GM12878 (cell line): Measurements from ENCODE around the gene ICOSLG.
"Not testable (repeated sequence)": the region's sequence is repeated elsewhere in the genome, so short reads cannot be mapped to it uniquely, and the experiment has no call there.

Experiments
- EP300 ChIP-seq, 2 experiments: fragments of 150-350 bp in 1 of 2; IDR thresholded peaks; 2 replicates each; pipeline ENCODE4 v1.6.1; 2011 to 2012; ENCODE audit warnings: low read depth in 2 of 2, low read length in 2 of 2, borderline replicate concordance in 1 of 2, improper control_type of control experiment in 1 of 2, inconsistent platforms in 1 of 2; ENCODE audit not compliant: control insufficient read depth in 1 of 2
- ETV6 ChIP-seq, 2 experiments: fragments of 450-650 bp in 1 of 2; IDR thresholded peaks in 1 of 2; conservative IDR thresholded peaks in 1 of 2; 2 replicates each; pipeline ENCODE4 v1.6.1; 2014; ENCODE audit warnings: antibody characterized with exemption in 1 of 2, borderline replicate concordance in 1 of 2, low read depth in 1 of 2, mild to moderate bottlenecking in 1 of 2, moderate library complexity in 1 of 2
- FOS ChIP-seq: IDR thresholded peaks from 3 replicates; pipeline ENCODE4 v1.6.1; 2011; ENCODE audit warnings: borderline replicate concordance; ENCODE audit not compliant: insufficient read length; ENCODE audit errors: extremely low read depth
- GABPA ChIP-seq: IDR thresholded peaks from 2 replicates; pipeline ENCODE4 v1.6.1; 2014; ENCODE audit warnings: antibody characterized with exemption, low read depth, mild to moderate bottlenecking, inconsistent platforms
- MTA3 ChIP-seq: IDR thresholded peaks from 2 replicates; pipeline ENCODE4 v1.6.1; 2012; ENCODE audit warnings: low read length, inconsistent platforms, borderline replicate concordance
- NFYB ChIP-seq: IDR thresholded peaks from 2 replicates; pipeline ENCODE4 v1.6.1; 2011; ENCODE audit warnings: low read depth, mild to moderate bottlenecking, low read length, improper control_type of control experiment, moderate library complexity; ENCODE audit not compliant: insufficient read depth
- POLR2AphosphoS5 ChIP-seq: IDR thresholded peaks from 2 replicates; pipeline ENCODE4 v1.6.1; 2011; ENCODE audit warnings: mild to moderate bottlenecking, low read length, inconsistent platforms
- RBBP5 ChIP-seq: fragments of 200-600 bp; sonication (generic); conservative IDR thresholded peaks from 2 replicates; pipeline ENCODE4 v1.6.1; 2016
- RCOR1 ChIP-seq: conservative IDR thresholded peaks from 2 replicates; pipeline ENCODE4 v1.6.1; 2012; ENCODE audit warnings: low read depth, low read length, improper control_type of control experiment
- SP1 ChIP-seq: IDR thresholded peaks from one replicate; pipeline ENCODE4 v1.6.1; 2011; ENCODE audit warnings: low read depth, low read length
- YY1 ChIP-seq: IDR thresholded peaks from 2 replicates; pipeline ENCODE4 v1.6.1; 2011; ENCODE audit warnings: low read depth, mild to moderate bottlenecking, low read length
- TF ChIP-seq, protein P1 (sequence below), 3 experiments: IDR thresholded peaks in 2 of 3; conservative IDR thresholded peaks in 1 of 3; 2 replicates each; pipeline ENCODE4 v1.5.1; 2011; ENCODE audit warnings: low read depth in 3 of 3, low read length in 3 of 3, mild to moderate bottlenecking in 3 of 3, control low read depth in 2 of 3, moderate library complexity in 2 of 3, inconsistent platforms in 1 of 3, mixed read lengths in 1 of 3; ENCODE audit not compliant: control insufficient read depth in 2 of 3, insufficient read depth in 1 of 3; ENCODE audit errors: extremely low read depth in 1 of 3
- TF ChIP-seq, protein P2 (sequence below): IDR thresholded peaks from 2 replicates; pipeline ENCODE4 v1.6.1; 2012; ENCODE audit warnings: mild to moderate bottlenecking, low read depth, low read length

GRCh38 chr21:44193108-44193507, 47.6 kb downstream of the ICOSLG start:
- TF ChIP-seq ETV6 (conservative IDR thresholded peaks at IDR 0.05 in 1 of 2, IDR thresholded peaks at IDR 0.05 in 1 of 2; ENCODE audit: borderline replicate concordance in 1 of 2, low read depth in 1 of 2); MTA3; YY1; NFYB; RBBP5; FOS; EP300 (IDR thresholded peaks at IDR 0.05; ENCODE audit: borderline replicate concordance in 1 of 2, control insufficient read depth in 1 of 2, low read depth in 2 of 2, low read length in 2 of 2); RCOR1; GABPA; POLR2AphosphoS5; SP1: not testable (repeated sequence)
- TF ChIP-seq, protein P1, sequence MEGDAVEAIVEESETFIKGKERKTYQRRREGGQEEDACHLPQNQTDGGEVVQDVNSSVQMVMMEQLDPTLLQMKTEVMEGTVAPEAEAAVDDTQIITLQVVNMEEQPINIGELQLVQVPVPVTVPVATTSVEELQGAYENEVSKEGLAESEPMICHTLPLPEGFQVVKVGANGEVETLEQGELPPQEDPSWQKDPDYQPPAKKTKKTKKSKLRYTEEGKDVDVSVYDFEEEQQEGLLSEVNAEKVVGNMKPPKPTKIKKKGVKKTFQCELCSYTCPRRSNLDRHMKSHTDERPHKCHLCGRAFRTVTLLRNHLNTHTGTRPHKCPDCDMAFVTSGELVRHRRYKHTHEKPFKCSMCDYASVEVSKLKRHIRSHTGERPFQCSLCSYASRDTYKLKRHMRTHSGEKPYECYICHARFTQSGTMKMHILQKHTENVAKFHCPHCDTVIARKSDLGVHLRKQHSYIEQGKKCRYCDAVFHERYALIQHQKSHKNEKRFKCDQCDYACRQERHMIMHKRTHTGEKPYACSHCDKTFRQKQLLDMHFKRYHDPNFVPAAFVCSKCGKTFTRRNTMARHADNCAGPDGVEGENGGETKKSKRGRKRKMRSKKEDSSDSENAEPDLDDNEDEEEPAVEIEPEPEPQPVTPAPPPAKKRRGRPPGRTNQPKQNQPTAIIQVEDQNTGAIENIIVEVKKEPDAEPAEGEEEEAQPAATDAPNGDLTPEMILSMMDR (IDR thresholded peaks at IDR 0.05 in 2 of 3, conservative IDR thresholded peaks at IDR 0.05 in 1 of 3; ENCODE audit: control insufficient read depth in 2 of 3, extremely low read depth in 1 of 3, insufficient read depth in 1 of 3, low read depth in 3 of 3, low read length in 3 of 3), result not testable (repeated sequence)
- TF ChIP-seq, protein P2, sequence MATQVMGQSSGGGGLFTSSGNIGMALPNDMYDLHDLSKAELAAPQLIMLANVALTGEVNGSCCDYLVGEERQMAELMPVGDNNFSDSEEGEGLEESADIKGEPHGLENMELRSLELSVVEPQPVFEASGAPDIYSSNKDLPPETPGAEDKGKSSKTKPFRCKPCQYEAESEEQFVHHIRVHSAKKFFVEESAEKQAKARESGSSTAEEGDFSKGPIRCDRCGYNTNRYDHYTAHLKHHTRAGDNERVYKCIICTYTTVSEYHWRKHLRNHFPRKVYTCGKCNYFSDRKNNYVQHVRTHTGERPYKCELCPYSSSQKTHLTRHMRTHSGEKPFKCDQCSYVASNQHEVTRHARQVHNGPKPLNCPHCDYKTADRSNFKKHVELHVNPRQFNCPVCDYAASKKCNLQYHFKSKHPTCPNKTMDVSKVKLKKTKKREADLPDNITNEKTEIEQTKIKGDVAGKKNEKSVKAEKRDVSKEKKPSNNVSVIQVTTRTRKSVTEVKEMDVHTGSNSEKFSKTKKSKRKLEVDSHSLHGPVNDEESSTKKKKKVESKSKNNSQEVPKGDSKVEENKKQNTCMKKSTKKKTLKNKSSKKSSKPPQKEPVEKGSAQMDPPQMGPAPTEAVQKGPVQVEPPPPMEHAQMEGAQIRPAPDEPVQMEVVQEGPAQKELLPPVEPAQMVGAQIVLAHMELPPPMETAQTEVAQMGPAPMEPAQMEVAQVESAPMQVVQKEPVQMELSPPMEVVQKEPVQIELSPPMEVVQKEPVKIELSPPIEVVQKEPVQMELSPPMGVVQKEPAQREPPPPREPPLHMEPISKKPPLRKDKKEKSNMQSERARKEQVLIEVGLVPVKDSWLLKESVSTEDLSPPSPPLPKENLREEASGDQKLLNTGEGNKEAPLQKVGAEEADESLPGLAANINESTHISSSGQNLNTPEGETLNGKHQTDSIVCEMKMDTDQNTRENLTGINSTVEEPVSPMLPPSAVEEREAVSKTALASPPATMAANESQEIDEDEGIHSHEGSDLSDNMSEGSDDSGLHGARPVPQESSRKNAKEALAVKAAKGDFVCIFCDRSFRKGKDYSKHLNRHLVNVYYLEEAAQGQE, result not testable (repeated sequence)
